Spinal cord (tissue), 10 donors: ENCODE measurements around the gene HBEGF. TPM values are rescaled to one million over a fixed set of nuclear protein-coding genes. Genes with fewer than 3 reads are reported as not detected.

Experiments
- DNase-seq, 6 donors: peaks; one replicate each; pipeline versions ENCODE4 v3.0.0 to v3.0.0-alpha.2; 2013 to 2015; ENCODE audit warnings: low spot score in 6 of 6, low read depth in 4 of 6
- H3K27ac ChIP-seq: one replicate; pipeline ENCODE4 v1.5.1; 2013; ENCODE audit warnings: low read depth, low read length, control low read depth
- H3K27me3 ChIP-seq: one replicate; pipeline ENCODE4 v1.6.1; 2013; ENCODE audit warnings: low read length; ENCODE audit not compliant: control insufficient read depth, insufficient read depth
- H3K36me3 ChIP-seq: one replicate; pipeline ENCODE4 v1.6.1; 2013; ENCODE audit warnings: low read length; ENCODE audit not compliant: control insufficient read depth, insufficient read depth
- H3K4me1 ChIP-seq: one replicate; pipeline ENCODE4 v1.6.1; 2013; ENCODE audit warnings: low read length; ENCODE audit not compliant: control insufficient read depth, insufficient read depth
- H3K4me3 ChIP-seq: one replicate; pipeline ENCODE4 v1.5.1; 2013; ENCODE audit warnings: low read depth, low read length, control low read depth
- H3K9me3 ChIP-seq: one replicate; pipeline ENCODE4 v1.6.1; 2013; ENCODE audit warnings: low read length; ENCODE audit not compliant: control insufficient read depth, insufficient read depth
- WGBS: methylation state at CpG from one replicate; pipeline ENCODE4 v1.1.5; 2013; ENCODE audit warnings: missing lambda C conversion rate; ENCODE audit not compliant: insufficient coverage; 5-methylcytosine and 5-hydroxymethylcytosine counted together
- polyA plus RNA-seq, 2 donors: library from polyadenylated mRNA; unstranded; fragments of 120-200 nt; gene quantifications; one replicate each; pipeline ENCODE4 v1.2.1, GENCODE V29; 2013; ENCODE audit not compliant: insufficient read length in 2 of 2
- total RNA-seq, 2 donors: library from RNA; depleted of rRNA in 1 of 2; stranded (reverse); fragments of 120-200 nt in 1 of 2; fragments of >200 nt in 1 of 2; gene quantifications; one replicate each; pipeline versions ENCODE4 v1.2.3 to v1.2.4, GENCODE V29; 2013 to 2014
- donor health status: healthy.

Gene HBEGF
- total and polyA plus RNA-seq, 4 donors, result 12.3 to 30.0 (median 21.6) TPM

- Histone ChIP-seq H3K27me3 (no peaks in the 10 kb centered on the region), H3K9me3 (no peaks in the 10 kb centered on the region), H3K36me3 (peaks cover 6% of the 10 kb centered on the region), H3K27ac (no peak overlapping the region), H3K4me3 (peak overlapping the region; percentile 34), H3K4me1 (peaks cover 17% of the 10 kb centered on the region)
- 10% methylated on average over 26 of the region's 29 CpGs for WGBS
- peak in 4 of 6 donors; percentile 26 to 88 (median 62) for DNase-seq
These were observed 16.6 kb upstream of the HBEGF start for GRCh38 chr5:140362875-140363630.

- H3K4me3 ChIP-seq, result no peak overlapping the region
- H3K27me3 ChIP-seq, result no peaks in the 10 kb centered on the region
- 88% methylated on average over 8 of the region's 8 CpGs for WGBS
- no peaks in the 10 kb centered on the region for H3K9me3 ChIP-seq
- peaks cover 2% of the 10 kb centered on the region for H3K36me3 ChIP-seq
- no peak for DNase-seq
- peaks cover 24% of the 10 kb centered on the region for H3K4me1 ChIP-seq
- H3K27ac ChIP-seq, result no peak overlapping the region
These were observed 15.9 kb upstream of the HBEGF start for GRCh38 chr5:140362311-140362710.

- no peak overlapping the region for H3K4me3 ChIP-seq
- no peak for DNase-seq
- H3K4me1 ChIP-seq, result peaks cover 28% of the 10 kb centered on the region
- no peaks in the 10 kb centered on the region for H3K9me3 ChIP-seq
- no peaks in the 10 kb centered on the region for H3K27me3 ChIP-seq
- 100% methylated on average over 2 of the region's 2 CpGs for WGBS
- H3K27ac ChIP-seq, result no peak overlapping the region
- no peaks in the 10 kb centered on the region for H3K36me3 ChIP-seq
These were observed 15.5 kb upstream of the HBEGF start for GRCh38 chr5:140361901-140362300.

- Histone ChIP-seq H3K27me3 (no peaks in the 10 kb centered on the region), H3K9me3 (no peaks in the 10 kb centered on the region), H3K27ac (no peak overlapping the region), H3K36me3 (no peaks in the 10 kb centered on the region), H3K4me1 (peaks cover 30% of the 10 kb centered on the region), H3K4me3 (no peak overlapping the region)
- 78% methylated on average over 6 of the region's 7 CpGs for WGBS
- DNase-seq, result no peak
These were observed 14.5 kb upstream of the HBEGF start for GRCh38 chr5:140360681-140361479.

GRCh38 chr5:140360101-140360500, 13.7 kb upstream of the HBEGF start, which contains the start of gene SLC4A9:
TSS of gene SLC4A9 (plus strand) at chr5:140360194. CDS start at chr5:140360237, 43 bp downstream.
- H3K4me3 ChIP-seq, result no peak within 1 kb of the TSS
- no peak within 1 kb of the TSS for H3K27ac ChIP-seq
- peaks cover 30% of the 10 kb centered on the region for H3K4me1 ChIP-seq
- no peak for DNase-seq
- H3K9me3 ChIP-seq, result no peaks in the 10 kb centered on the region
- H3K36me3 ChIP-seq, result no peaks in the 10 kb centered on the region
- WGBS, result 88% methylated on average over 2 of the region's 2 CpGs
- H3K27me3 ChIP-seq, result no peaks in the 10 kb centered on the region

- Histone ChIP-seq H3K4me1 (peaks cover 27% of the 10 kb centered on the region), H3K36me3 (no peaks in the 10 kb centered on the region), H3K27me3 (no peaks in the 10 kb centered on the region), H3K27ac (no peak overlapping the region), H3K4me3 (no peak overlapping the region), H3K9me3 (no peaks in the 10 kb centered on the region)
- peak in 1 of 6 donors; percentile 13 for DNase-seq
- WGBS, result 89% methylated on average over 3 of the region's 4 CpGs
These were observed 12.4 kb upstream of the HBEGF start for GRCh38 chr5:140358738-140359310.

- WGBS, result under 1% methylated on average over 14 of the region's 18 CpGs
- H3K4me1 ChIP-seq, result peaks cover 15% of the 10 kb centered on the region
- H3K27ac ChIP-seq, result no peak overlapping the region
- H3K36me3 ChIP-seq, result no peaks in the 10 kb centered on the region
- no peaks in the 10 kb centered on the region for H3K27me3 ChIP-seq
- DNase-seq, result peak in 5 of 6 donors; percentile 61 to 96 (median 78)
- no peaks in the 10 kb centered on the region for H3K9me3 ChIP-seq
- H3K4me3 ChIP-seq, result no peak overlapping the region
These were observed 11.3 kb upstream of the HBEGF start for GRCh38 chr5:140357726-140358093.

GRCh38 chr5:140356853-140357725, 10.7 kb upstream of the HBEGF start:
- peaks cover 15% of the 10 kb centered on the region for H3K4me1 ChIP-seq
- no peaks in the 10 kb centered on the region for H3K9me3 ChIP-seq
- WGBS, result 37% methylated on average over 5 of the region's 10 CpGs
- no peak overlapping the region for H3K27ac ChIP-seq
- no peak overlapping the region for H3K4me3 ChIP-seq
- H3K27me3 ChIP-seq, result no peaks in the 10 kb centered on the region
- no peaks in the 10 kb centered on the region for H3K36me3 ChIP-seq
- peak in 1 of 6 donors; percentile 13 for DNase-seq

- DNase-seq, result no peak
- no CpG with 5 or more reads among the region's 7 CpGs for WGBS
- peaks cover 15% of the 10 kb centered on the region for H3K4me1 ChIP-seq
- no peak overlapping the region for H3K27ac ChIP-seq
- no peaks in the 10 kb centered on the region for H3K9me3 ChIP-seq
- peaks cover 2% of the 10 kb centered on the region for H3K27me3 ChIP-seq
- no peaks in the 10 kb centered on the region for H3K36me3 ChIP-seq
- no peak overlapping the region for H3K4me3 ChIP-seq
These were observed 9.1 kb upstream of the HBEGF start for GRCh38 chr5:140355546-140355945.
